Stimulated activated naive B cell treated with anti-CD40 and anti-IgM and Interleukin-4, amounts not matched to agents 10 μg/mL and 1 μg/mL and 100 μg/mL, for 72 hours (primary cell): ENCODE data around the gene FAM209A.
"Not testable (repeated sequence)": the region's sequence is repeated elsewhere in the genome, so short reads cannot be mapped to it uniquely, and the experiment has no call there.

Experiments used
- ATAC-seq, 2 donors: fragments of 150-1000 bp; cut with Tn5 transposase; replicated peaks; 2 replicates each; pipeline ENCODE4 v1.10.0; 2021; ENCODE audit warnings: moderate library complexity in 1 of 2
- DNase-seq: peaks from one replicate; pipeline ENCODE4 v3.0.0; 2021
- H3K27ac Mint-ChIP-seq: one replicate; pipeline ENCODE4 v1.8.0; 2022; ENCODE audit warnings: mild to moderate bottlenecking, mixed read lengths
- H3K27me3 Mint-ChIP-seq, 2 donors: one replicate each; pipeline ENCODE4 v1.8.0; 2022; ENCODE audit warnings: mixed read lengths in 2 of 2
- H3K36me3 Mint-ChIP-seq, 2 donors: one replicate each; pipeline ENCODE4 v1.8.0; 2022; ENCODE audit warnings: mixed read lengths in 2 of 2, mild to moderate bottlenecking in 1 of 2
- H3K4me1 Mint-ChIP-seq, 2 donors: one replicate each; pipeline ENCODE4 v1.8.0; 2022; ENCODE audit warnings: mixed read lengths in 2 of 2, mild to moderate bottlenecking in 1 of 2
- H3K4me3 Mint-ChIP-seq, 2 donors: one replicate each; pipeline ENCODE4 v1.8.0; 2022; ENCODE audit warnings: mild to moderate bottlenecking in 2 of 2, mixed read lengths in 2 of 2, moderate library complexity in 1 of 2
- H3K9me3 Mint-ChIP-seq, 2 donors: one replicate each; pipeline ENCODE4 v1.8.0; 2022; ENCODE audit warnings: mixed read lengths in 2 of 2, mild to moderate bottlenecking in 1 of 2

Gene FAM209A

GRCh38 chr20:56524444-56524843 is at the start of gene FAM209A:
FAM209A (plus strand) TSS chr20:56524744; CDS start chr20:56524809, 65 bp downstream.
- peaks cover 32 to 46% of the 10 kb centered on the region in 2 donors for H3K36me3 Mint-ChIP-seq
- not testable (repeated sequence) for H3K27ac Mint-ChIP-seq

GRCh38 chr20:56483970-56484369 is 40.6 kb upstream of the FAM209A start:
- Mint-ChIP-seq H3K27me3 (no peaks in the 10 kb centered on the region), H3K4me1 (peaks cover 20 to 32% of the 10 kb centered on the region in 2 donors), H3K36me3 (peaks cover 44 to 81% of the 10 kb centered on the region in 2 donors), H3K27ac (peak overlapping the region; percentile 84), H3K9me3 (no peaks in the 10 kb centered on the region), H3K4me3 (peak overlapping the region; percentile 18 to 75)
- DNase-seq (peak; percentile 17), ATAC-seq (peak; percentile 80 to 88)

More at GRCh38 chr20:56524444-56524843, at the start of gene FAM209A:
- not testable (repeated sequence) for H3K27me3 Mint-ChIP-seq, H3K4me1 Mint-ChIP-seq, H3K4me3 Mint-ChIP-seq, ATAC-seq, DNase-seq
- H3K9me3 Mint-ChIP-seq: peaks cover 11 to 13% of the 10 kb centered on the region in 2 donors

- H3K27me3 Mint-ChIP-seq: no peaks in the 10 kb centered on the region
- no peaks in the 10 kb centered on the region for H3K9me3 Mint-ChIP-seq
- DNase-seq (no peak), ATAC-seq (no peak)
- no peak overlapping the region for H3K27ac Mint-ChIP-seq
- H3K4me3 Mint-ChIP-seq: no peak overlapping the region
- peaks cover 37 to 79% of the 10 kb centered on the region in 2 donors for H3K36me3 Mint-ChIP-seq
- peaks cover 16 to 26% of the 10 kb centered on the region in 2 donors for H3K4me1 Mint-ChIP-seq
These were observed 37.3 kb upstream of the FAM209A start for GRCh38 chr20:56487216-56487615.

- Mint-ChIP-seq H3K4me3 (no peak overlapping the region), H3K27ac (no peak overlapping the region), H3K4me1 (peaks cover 12 to 17% of the 10 kb centered on the region in 2 donors), H3K27me3 (no peaks in the 10 kb centered on the region), H3K36me3 (peaks cover 36 to 77% of the 10 kb centered on the region in 2 donors), H3K9me3 (no peaks in the 10 kb centered on the region)
- ATAC-seq (no peak), DNase-seq (no peak)
These were observed 36.0 kb upstream of the FAM209A start for GRCh38 chr20:56488566-56488965.

- Mint-ChIP-seq H3K36me3 (peaks cover 26 to 34% of the 10 kb centered on the region in 2 donors), H3K27ac (no peak overlapping the region), H3K4me1 (peaks cover 0 to 2% of the 10 kb centered on the region in 2 donors), H3K9me3 (peaks cover 5 to 9% of the 10 kb centered on the region in 2 donors), H3K4me3 (no peak overlapping the region), H3K27me3 (no peaks in the 10 kb centered on the region)
- ATAC-seq: no peak
- DNase-seq: no peak
These were observed 23.4 kb upstream of the FAM209A start for GRCh38 chr20:56501116-56501515.

- Mint-ChIP-seq H3K36me3 (peaks cover 13 to 28% of the 10 kb centered on the region in 2 donors), H3K4me3 (no peak overlapping the region), H3K9me3 (no peaks in the 10 kb centered on the region), H3K4me1 (peaks cover 0 to 2% of the 10 kb centered on the region in 2 donors), H3K27ac (peak overlapping the region; percentile 47), H3K27me3 (no peaks in the 10 kb centered on the region)
- no peak for ATAC-seq
- DNase-seq: no peak
These were observed 20.6 kb upstream of the FAM209A start for GRCh38 chr20:56503916-56504315.

GRCh38 chr20:56504373-56505005 is 20.1 kb upstream of the FAM209A start:
- no peak overlapping the region for H3K4me3 Mint-ChIP-seq
- no peak for DNase-seq
- no peak for ATAC-seq
- peaks cover 14 to 31% of the 10 kb centered on the region in 2 donors for H3K36me3 Mint-ChIP-seq
- H3K27me3 Mint-ChIP-seq: no peaks in the 10 kb centered on the region
- peaks cover 0 to 2% of the 10 kb centered on the region in 2 donors for H3K4me1 Mint-ChIP-seq
- H3K9me3 Mint-ChIP-seq: no peaks in the 10 kb centered on the region
- no peak overlapping the region for H3K27ac Mint-ChIP-seq

- H3K27ac Mint-ChIP-seq: no peak overlapping the region
- no peaks in the 10 kb centered on the region for H3K9me3 Mint-ChIP-seq
- peaks cover 11 to 31% of the 10 kb centered on the region in 2 donors for H3K36me3 Mint-ChIP-seq
- peaks cover 0 to 2% of the 10 kb centered on the region in 2 donors for H3K4me1 Mint-ChIP-seq
- DNase-seq: no peak
- no peaks in the 10 kb centered on the region for H3K27me3 Mint-ChIP-seq
- H3K4me3 Mint-ChIP-seq: no peak overlapping the region
- ATAC-seq: no peak
These were observed 18.4 kb upstream of the FAM209A start for GRCh38 chr20:56506103-56506502.

- Mint-ChIP-seq H3K4me3 (no peak overlapping the region), H3K36me3 (peaks cover 22 to 56% of the 10 kb centered on the region in 2 donors), H3K9me3 (no peaks in the 10 kb centered on the region), H3K4me1 (peaks cover 0 to 2% of the 10 kb centered on the region in 2 donors), H3K27ac (no peak overlapping the region), H3K27me3 (no peaks in the 10 kb centered on the region)
- DNase-seq (no peak), ATAC-seq (no peak)
These were observed 12.6 kb upstream of the FAM209A start for GRCh38 chr20:56511926-56512325.

GRCh38 chr20:56513161-56514150 is 11.1 kb upstream of the FAM209A start:
- Mint-ChIP-seq H3K27ac (peak overlapping the region; percentile 51), H3K36me3 (peaks cover 36 to 61% of the 10 kb centered on the region in 2 donors), H3K27me3 (no peaks in the 10 kb centered on the region), H3K4me3 (no peak overlapping the region), H3K4me1 (no peaks in the 10 kb centered on the region), H3K9me3 (peaks cover 4 to 5% of the 10 kb centered on the region in 2 donors)
- DNase-seq: no peak
- no peak for ATAC-seq

- peaks cover 16 to 19% of the 10 kb centered on the region in 2 donors for H3K9me3 Mint-ChIP-seq
- ATAC-seq (no peak), DNase-seq (no peak)
- H3K27me3 Mint-ChIP-seq: no peaks in the 10 kb centered on the region
- peaks cover 64 to 83% of the 10 kb centered on the region in 2 donors for H3K36me3 Mint-ChIP-seq
- H3K27ac Mint-ChIP-seq: no peak overlapping the region
- no peak overlapping the region for H3K4me3 Mint-ChIP-seq
- H3K4me1 Mint-ChIP-seq: no peaks in the 10 kb centered on the region
These were observed 7.9 kb upstream of the FAM209A start for GRCh38 chr20:56516631-56517030.

- DNase-seq (no peak), ATAC-seq (no peak)
- no peak overlapping the region for H3K27ac Mint-ChIP-seq
- peaks cover 16 to 22% of the 10 kb centered on the region in 2 donors for H3K9me3 Mint-ChIP-seq
- H3K4me3 Mint-ChIP-seq: no peak overlapping the region
- peaks cover 62 to 86% of the 10 kb centered on the region in 2 donors for H3K36me3 Mint-ChIP-seq
- H3K27me3 Mint-ChIP-seq: no peaks in the 10 kb centered on the region
- H3K4me1 Mint-ChIP-seq: no peaks in the 10 kb centered on the region
These were observed 7.3 kb upstream of the FAM209A start for GRCh38 chr20:56517211-56517610.

- Mint-ChIP-seq H3K9me3 (peaks cover 16 to 22% of the 10 kb centered on the region in 2 donors), H3K4me1 (no peaks in the 10 kb centered on the region), H3K4me3 (no peak overlapping the region), H3K27ac (no peak overlapping the region), H3K36me3 (peaks cover 65 to 86% of the 10 kb centered on the region in 2 donors), H3K27me3 (no peaks in the 10 kb centered on the region)
- ATAC-seq (no peak), DNase-seq (no peak)
These were observed 6.9 kb upstream of the FAM209A start for GRCh38 chr20:56517641-56518040.

- Mint-ChIP-seq H3K4me1 (no peaks in the 10 kb centered on the region), H3K9me3 (peaks cover 16 to 22% of the 10 kb centered on the region in 2 donors), H3K27me3 (no peaks in the 10 kb centered on the region), H3K36me3 (peaks cover 62 to 83% of the 10 kb centered on the region in 2 donors), H3K4me3 (no peak overlapping the region), H3K27ac (no peak overlapping the region)
- ATAC-seq: no peak
- DNase-seq: no peak
These were observed 6.4 kb upstream of the FAM209A start for GRCh38 chr20:56518126-56518525.
